GM12878 (cell line): Measurements from ENCODE around the gene ITGB5. TPM values are rescaled to one million over a fixed set of nuclear protein-coding genes. Genes with fewer than 3 reads are reported as not detected.

Source experiments
- ATAC-seq: fragments of 200-7000 bp; cut with Tn5 transposase; 3 replicates; pipeline ENCODE4 v1.9.1; 2020; ENCODE audit warnings: mild to moderate bottlenecking, moderate library complexity
- BruUV-seq: library from RNA; stranded (reverse); fragments of 400-500 nt; replicated peaks from 2 replicates; lab custom pipeline; 2021; lab: Mats Ljungman, UMichigan
- CTCF ChIA-PET: fragments of 300-600 bp; sonication (Branson Sonifier 250); formaldehyde crosslinking; extraction: SDS; loops from one replicate; lab custom pipeline; 2021; ENCODE audit warnings: inconsistent platforms; lab: Yijun Ruan, JAX
- POLR2A ChIA-PET: fragments of 350-600 bp; formaldehyde crosslinking; extraction: SDS; loops from one replicate; lab custom pipeline; 2021; ENCODE audit warnings: inconsistent platforms; lab: Charles Lee
- RAD21 ChIA-PET: fragments of 300-600 bp; sonication (Branson Sonifier 250); formaldehyde crosslinking; loops from one replicate; lab custom pipeline; 2023; ENCODE audit warnings: antibody characterized with exemption; ENCODE audit not compliant: unreplicated experiment; lab: Charles Lee
- SMC1A ChIA-PET: fragments of 300-600 bp; sonication (Branson Sonifier 250); formaldehyde crosslinking; loops from one replicate; lab custom pipeline; 2023; ENCODE audit not compliant: unreplicated experiment, uncharacterized antibody; lab: Charles Lee
- DNase-seq: peaks from one replicate; pipeline ENCODE4 v3.0.0-alpha.2; 2011; ENCODE audit warnings: low read depth, low spot score
- FAIRE-seq: peaks from 3 replicates; lab custom pipeline; 2011; peaks lifted over from hg19 to GRCh38; lab: Jason Lieb, UNC
- H2AFZ ChIP-seq: 2 replicates; pipeline ENCODE4 v1.6.0; 2011; ENCODE audit warnings: low read depth, low read length, control low read depth; ENCODE audit not compliant: control insufficient read depth
- H3K27ac ChIP-seq: 2 replicates; pipeline ENCODE4 v1.5.1; 2011; ENCODE audit warnings: control low read depth; ENCODE audit not compliant: control insufficient read depth, insufficient read depth
- H3K27me3 ChIP-seq, 2 experiments: replicated peaks in 1 of 2; 2 replicates each; pipeline versions ENCODE4 v1.6.0 to v1.6.1; 2011; ENCODE audit warnings: low read length in 1 of 2; ENCODE audit not compliant: control insufficient read depth in 2 of 2, insufficient read depth in 2 of 2
- H3K36me3 ChIP-seq, 2 experiments: 2 replicates each; pipeline ENCODE4 v1.5.1; 2011; ENCODE audit warnings: low read length in 1 of 2; ENCODE audit not compliant: control insufficient read depth in 2 of 2, insufficient read depth in 2 of 2
- H3K4me1 ChIP-seq: 2 replicates; pipeline ENCODE4 v1.6.1; 2011; ENCODE audit warnings: mild to moderate bottlenecking, low read length, moderate library complexity, mixed read lengths; ENCODE audit not compliant: control insufficient read depth, insufficient read depth
- H3K4me2 ChIP-seq: 2 replicates; pipeline ENCODE4 v1.6.0; 2011; ENCODE audit warnings: control low read depth; ENCODE audit not compliant: control insufficient read depth, insufficient read depth
- H3K4me3 ChIP-seq: fragments of 200-600 bp; sonication (generic); 2 replicates; pipeline ENCODE4 v1.5.1; 2016
- H3K79me2 ChIP-seq: 2 replicates; pipeline ENCODE4 v1.6.0; 2011; ENCODE audit warnings: low read length; ENCODE audit not compliant: control insufficient read depth, insufficient read depth
- H3K9ac ChIP-seq: 2 replicates; pipeline ENCODE4 v1.8.0; 2011; ENCODE audit warnings: low read length, control low read depth, mixed read lengths; ENCODE audit not compliant: control insufficient read depth, insufficient read depth
- H3K9me3 ChIP-seq: replicated peaks from 3 replicates; pipeline ENCODE4 v1.5.1; 2011; ENCODE audit warnings: mild to moderate bottlenecking, low read length; ENCODE audit not compliant: control insufficient read depth, insufficient read depth
- H4K20me1 ChIP-seq: 2 replicates; pipeline ENCODE4 v1.6.0; 2011; ENCODE audit not compliant: control insufficient read depth, insufficient read depth
- BMI1 ChIP-seq: fragments of 450-650 bp; IDR thresholded peaks from 2 replicates; pipeline ENCODE4 v1.6.1; 2016; ENCODE audit warnings: mild to moderate bottlenecking, moderate library complexity, borderline replicate concordance
- CBX3 ChIP-seq: fragments of 200-600 bp; sonication (generic); IDR thresholded peaks from 2 replicates; pipeline ENCODE4 v1.6.1; 2016; ENCODE audit warnings: low read depth, borderline replicate concordance
- CBX5 ChIP-seq: sonication (generic); IDR thresholded peaks from 2 replicates; pipeline ENCODE4 v1.6.1; 2016; ENCODE audit warnings: low read depth, moderate library complexity, mild to moderate bottlenecking, inconsistent platforms
- CEBPB ChIP-seq, 2 experiments: fragments of 150-350 bp in 1 of 2; IDR thresholded peaks; 2 replicates each; pipeline ENCODE4 v1.6.1; 2012 to 2014; ENCODE audit warnings: low read depth in 2 of 2, low read length in 2 of 2, borderline replicate concordance in 1 of 2, inconsistent platforms in 1 of 2
- HDAC6 ChIP-seq: fragments of 200-600 bp; sonication (generic); IDR thresholded peaks from one replicate; pipeline ENCODE4 v1.8.0; 2017; ENCODE audit warnings: antibody characterized with exemption; ENCODE audit not compliant: unreplicated experiment
- MEF2A ChIP-seq: IDR thresholded peaks from 2 replicates; pipeline ENCODE4 v1.6.1; 2011; ENCODE audit warnings: low read depth, mild to moderate bottlenecking, low read length, moderate library complexity; ENCODE audit not compliant: insufficient read depth
- RCOR1 ChIP-seq: conservative IDR thresholded peaks from 2 replicates; pipeline ENCODE4 v1.6.1; 2012; ENCODE audit warnings: low read depth, low read length, improper control_type of control experiment
- TAF1 ChIP-seq: IDR thresholded peaks from 2 replicates; pipeline ENCODE4 v1.6.1; 2011; ENCODE audit warnings: mild to moderate bottlenecking, low read depth, low read length, borderline replicate concordance
- TCF7 ChIP-seq: IDR thresholded peaks from 2 replicates; pipeline ENCODE4 v1.6.1; 2014; ENCODE audit warnings: antibody characterized with exemption, borderline replicate concordance
- ZBED1 ChIP-seq: IDR thresholded peaks from 2 replicates; pipeline ENCODE4 v1.6.1; 2016; ENCODE audit warnings: borderline replicate concordance
- ZSCAN29 ChIP-seq: fragments of 450-650 bp; IDR thresholded peaks from 2 replicates; pipeline ENCODE4 v1.6.1; 2017; ENCODE audit warnings: mild to moderate bottlenecking, moderate library complexity
- WGBS: methylation state at CpG from one replicate; pipeline ENCODE4 v1.1.6; 2016; ENCODE audit warnings: low lambda C conversion rate; ENCODE audit not compliant: insufficient replicate concordance, insufficient coverage; ENCODE audit errors: missing lambda C conversion rate; 5-methylcytosine and 5-hydroxymethylcytosine counted together
- in situ Hi-C: fragments of 300-500 bp; cut with MboI; formaldehyde crosslinking; loops from 9 replicates; pipeline ENCODE4 v1.14.3; 2018; ENCODE audit warnings: mixed read lengths
- intact Hi-C: fragments of 100-400 bp; cut with micrococcal nuclease; formaldehyde crosslinking; loops from one replicate; pipeline ENCODE4 v1.14.2; 2022; ENCODE audit not compliant: unreplicated experiment
- polyA plus RNA-seq, 11 experiments: library from polyadenylated mRNA; depleted of rRNA in 4 of 11; unstranded in 6 of 11; stranded (reverse) in 5 of 11; fragments of >200 nt; fragmentation: Nextera tagmentation in 4 of 11; fragmentation: Illumina TruSeq in 1 of 11; extraction: Ambion mirVana in 4 of 11; extraction: Trizol in 1 of 11; gene quantifications; 1 replicate in 1 of 11; 2 replicates in 10 of 11; pipeline versions ENCODE4 v1.2.1 to v1.2.3, GENCODE V29; 2011 to 2016; ENCODE audit warnings: inconsistent platforms in 2 of 11, missing spikeins in 2 of 11, low read depth in 1 of 11
- total RNA-seq, 4 experiments: library from RNA; depleted of rRNA in 3 of 4; stranded (reverse); fragments of >200 nt in 3 of 4; fragmentation: Illumina TruSeq in 1 of 4; extraction: Trizol in 1 of 4; gene quantifications; 2 replicates each; pipeline versions ENCODE4 v1.2.1 to v1.2.3, GENCODE V29; 2013 to 2021
- TF ChIP-seq, protein P1 (sequence below): fragments of 450-650 bp; IDR thresholded peaks from 2 replicates; pipeline ENCODE4 v1.6.1; 2017; ENCODE audit warnings: mild to moderate bottlenecking, moderate library complexity
- TF ChIP-seq, protein P2 (sequence below): fragments of 450-650 bp; IDR thresholded peaks from 2 replicates; pipeline ENCODE4 v1.6.1; 2017; ENCODE audit warnings: antibody characterized with exemption, mild to moderate bottlenecking, moderate library complexity

The ITGB5 gene
- total and polyA plus RNA-seq, 10 of the 15 experiments (the other 5 are each of a cell fraction or from before 2014, with no cell fraction given) = 0.05 to 10.0 (median 0.83) TPM; not detected in 2

- no peak overlapping the region for H2AFZ ChIP-seq
- no peak for DNase-seq
- no peaks in the 10 kb centered on the region for H3K36me3 ChIP-seq
- intact Hi-C loops (no loop called here), in situ Hi-C loops (no loop called here)
- H3K4me3 ChIP-seq = no peak overlapping the region
- no peak overlapping the region for H3K27ac ChIP-seq
- H3K79me2 ChIP-seq = no peaks in the 10 kb centered on the region
- H3K4me1 ChIP-seq = no peaks in the 10 kb centered on the region
- FAIRE-seq = no peak
- peaks cover 0 to 10% of the 10 kb centered on the region in 2 experiments; a peak in 1 of 4 replicates for H3K27me3 ChIP-seq
- BruUV-seq = no TSS peak
- ChIA-PET RAD21 (no interaction called here), SMC1A (interaction anchor here (0.9 kb wide), 1 partner anchor 46 kb away, joined by 3 read pairs; no protein-coding TSS in a partner anchor), CTCF (interaction anchor here (1.1 to 1.2 kb wide), 2 partner anchors 19 to 55 kb away, joined by 3 read pairs; no protein-coding TSS in a partner anchor), POLR2A (no interaction called here)
- H3K9me3 ChIP-seq = no peaks in the 10 kb centered on the region
- TF ChIP-seq CBX5 (no peak), BMI1 (no peak), ZSCAN29 (no peak), HDAC6 (no peak), MEF2A (no peak), CEBPB (IDR thresholded peaks at IDR 0.05; ENCODE audit: borderline replicate concordance in 1 of 2, low read depth in 2 of 2, low read length in 2 of 2) (no peak), TAF1 (no peak), CBX3 (no peak), TCF7 (no peak), ZBED1 (no peak), RCOR1 (no peak)
- TF ChIP-seq, protein P1, sequence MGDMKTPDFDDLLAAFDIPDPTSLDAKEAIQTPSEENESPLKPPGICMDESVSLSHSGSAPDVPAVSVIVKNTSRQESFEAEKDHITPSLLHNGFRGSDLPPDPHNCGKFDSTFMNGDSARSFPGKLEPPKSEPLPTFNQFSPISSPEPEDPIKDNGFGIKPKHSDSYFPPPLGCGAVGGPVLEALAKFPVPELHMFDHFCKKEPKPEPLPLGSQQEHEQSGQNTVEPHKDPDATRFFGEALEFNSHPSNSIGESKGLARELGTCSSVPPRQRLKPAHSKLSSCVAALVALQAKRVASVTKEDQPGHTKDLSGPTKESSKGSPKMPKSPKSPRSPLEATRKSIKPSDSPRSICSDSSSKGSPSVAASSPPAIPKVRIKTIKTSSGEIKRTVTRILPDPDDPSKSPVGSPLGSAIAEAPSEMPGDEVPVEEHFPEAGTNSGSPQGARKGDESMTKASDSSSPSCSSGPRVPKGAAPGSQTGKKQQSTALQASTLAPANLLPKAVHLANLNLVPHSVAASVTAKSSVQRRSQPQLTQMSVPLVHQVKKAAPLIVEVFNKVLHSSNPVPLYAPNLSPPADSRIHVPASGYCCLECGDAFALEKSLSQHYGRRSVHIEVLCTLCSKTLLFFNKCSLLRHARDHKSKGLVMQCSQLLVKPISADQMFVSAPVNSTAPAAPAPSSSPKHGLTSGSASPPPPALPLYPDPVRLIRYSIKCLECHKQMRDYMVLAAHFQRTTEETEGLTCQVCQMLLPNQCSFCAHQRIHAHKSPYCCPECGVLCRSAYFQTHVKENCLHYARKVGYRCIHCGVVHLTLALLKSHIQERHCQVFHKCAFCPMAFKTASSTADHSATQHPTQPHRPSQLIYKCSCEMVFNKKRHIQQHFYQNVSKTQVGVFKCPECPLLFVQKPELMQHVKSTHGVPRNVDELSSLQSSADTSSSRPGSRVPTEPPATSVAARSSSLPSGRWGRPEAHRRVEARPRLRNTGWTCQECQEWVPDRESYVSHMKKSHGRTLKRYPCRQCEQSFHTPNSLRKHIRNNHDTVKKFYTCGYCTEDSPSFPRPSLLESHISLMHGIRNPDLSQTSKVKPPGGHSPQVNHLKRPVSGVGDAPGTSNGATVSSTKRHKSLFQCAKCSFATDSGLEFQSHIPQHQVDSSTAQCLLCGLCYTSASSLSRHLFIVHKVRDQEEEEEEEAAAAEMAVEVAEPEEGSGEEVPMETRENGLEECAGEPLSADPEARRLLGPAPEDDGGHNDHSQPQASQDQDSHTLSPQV = no peak
- TF ChIP-seq, protein P2, sequence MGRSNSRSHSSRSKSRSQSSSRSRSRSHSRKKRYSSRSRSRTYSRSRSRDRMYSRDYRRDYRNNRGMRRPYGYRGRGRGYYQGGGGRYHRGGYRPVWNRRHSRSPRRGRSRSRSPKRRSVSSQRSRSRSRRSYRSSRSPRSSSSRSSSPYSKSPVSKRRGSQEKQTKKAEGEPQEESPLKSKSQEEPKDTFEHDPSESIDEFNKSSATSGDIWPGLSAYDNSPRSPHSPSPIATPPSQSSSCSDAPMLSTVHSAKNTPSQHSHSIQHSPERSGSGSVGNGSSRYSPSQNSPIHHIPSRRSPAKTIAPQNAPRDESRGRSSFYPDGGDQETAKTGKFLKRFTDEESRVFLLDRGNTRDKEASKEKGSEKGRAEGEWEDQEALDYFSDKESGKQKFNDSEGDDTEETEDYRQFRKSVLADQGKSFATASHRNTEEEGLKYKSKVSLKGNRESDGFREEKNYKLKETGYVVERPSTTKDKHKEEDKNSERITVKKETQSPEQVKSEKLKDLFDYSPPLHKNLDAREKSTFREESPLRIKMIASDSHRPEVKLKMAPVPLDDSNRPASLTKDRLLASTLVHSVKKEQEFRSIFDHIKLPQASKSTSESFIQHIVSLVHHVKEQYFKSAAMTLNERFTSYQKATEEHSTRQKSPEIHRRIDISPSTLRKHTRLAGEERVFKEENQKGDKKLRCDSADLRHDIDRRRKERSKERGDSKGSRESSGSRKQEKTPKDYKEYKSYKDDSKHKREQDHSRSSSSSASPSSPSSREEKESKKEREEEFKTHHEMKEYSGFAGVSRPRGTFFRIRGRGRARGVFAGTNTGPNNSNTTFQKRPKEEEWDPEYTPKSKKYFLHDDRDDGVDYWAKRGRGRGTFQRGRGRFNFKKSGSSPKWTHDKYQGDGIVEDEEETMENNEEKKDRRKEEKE = no peak
- no peak overlapping the region for H3K4me2 ChIP-seq
- 90% methylated on average over 4 of the region's 4 CpGs for WGBS
- H3K9ac ChIP-seq = no peak overlapping the region
- ATAC-seq = no peak
- H4K20me1 ChIP-seq = no peaks in the 10 kb centered on the region
These were observed 71.0 kb downstream of the ITGB5 start for GRCh38 chr3:124816206-124816605.
